CD1c-positive myeloid dendritic cell (primary cell): ENCODE data around the gene MED15.
A peak's percentile ranks its signal among the peaks of the same experiment; 100 is the strongest.
"Not testable (repeated sequence)": the region's sequence is repeated elsewhere in the genome, so short reads cannot be mapped to it uniquely, and the experiment has no call there.

Source experiments
- DNase-seq: peaks from one replicate; pipeline ENCODE4 v3.0.0-alpha.2; 2016; ENCODE audit errors: extremely low spot score

The MED15 gene

GRCh38 chr22:20483143-20483506 is 24.3 kb upstream of the MED15 start:
- DNase-seq = not testable (repeated sequence)

- DNase-seq = no peak
These were observed 23.6 kb upstream of the MED15 start for GRCh38 chr22:20483771-20484170.

GRCh38 chr22:20484948-20485683 is 22.3 kb upstream of the MED15 start:
- DNase-seq = no peak

GRCh38 chr22:20486229-20486628 is 21.2 kb upstream of the MED15 start:
- no peak for DNase-seq

GRCh38 chr22:20487715-20488114 is 19.7 kb upstream of the MED15 start:
- no peak for DNase-seq

- DNase-seq = no peak
These were observed 18.5 kb upstream of the MED15 start for GRCh38 chr22:20488946-20489345.

GRCh38 chr22:20490183-20490940 is 17.0 kb upstream of the MED15 start:
- DNase-seq = no peak

GRCh38 chr22:20490941-20491307 is 16.5 kb upstream of the MED15 start:
- DNase-seq = no peak

GRCh38 chr22:20491346-20491745 is 16.1 kb upstream of the MED15 start:
- no peak for DNase-seq

GRCh38 chr22:20494978-20495860 is 12.2 kb upstream of the MED15 start, which contains the start of gene KLHL22:
KLHL22 (minus strand) TSS chr22:20495795; CDS start chr22:20489211, 6,584 bp downstream.
- DNase-seq = no peak

- DNase-seq = peak; percentile 96
These were observed 11.3 kb upstream of the MED15 start for GRCh38 chr22:20495861-20496681.

- no peak for DNase-seq
These were observed 10.0 kb upstream of the MED15 start for GRCh38 chr22:20497426-20497825.

GRCh38 chr22:20498913-20499312 is 8.5 kb upstream of the MED15 start:
- no peak for DNase-seq

GRCh38 chr22:20499769-20500168 is 7.6 kb upstream of the MED15 start:
- no peak for DNase-seq

GRCh38 chr22:20503816-20504215 is 3.6 kb upstream of the MED15 start:
- no peak for DNase-seq

- DNase-seq = not testable (repeated sequence)
These were observed 3.0 kb upstream of the MED15 start for GRCh38 chr22:20504293-20504922.

GRCh38 chr22:20506543-20507252 is 712 bp upstream of the MED15 start:
- DNase-seq = no peak

- not testable (repeated sequence) for DNase-seq
These were observed 801 bp downstream of the MED15 start for GRCh38 chr22:20508067-20508755.

- no peak for DNase-seq
These were observed 1.4 kb downstream of the MED15 start for GRCh38 chr22:20508815-20509271.
